H9 (cell line): ENCODE data around the gene SLC6A8. TPM values are rescaled to one million over a fixed set of nuclear protein-coding genes. Genes with fewer than 3 reads are reported as not detected.
"Not testable (repeated sequence)": the region's sequence is repeated elsewhere in the genome, so short reads cannot be mapped to it uniquely, and the experiment has no call there.

Source experiments
- DNase-seq: peaks from one replicate; pipeline ENCODE4 v3.0.0-alpha.2; 2017
- H2AFZ ChIP-seq: one replicate; pipeline ENCODE4 v1.6.1; 2013; ENCODE audit warnings: mild to moderate bottlenecking, low read length, control low read depth, moderate library complexity
- H2AK5ac ChIP-seq: 2 replicates; pipeline ENCODE4 v1.6.1; 2013; ENCODE audit warnings: low read length, control low read depth, mixed read lengths; ENCODE audit not compliant: insufficient read length
- H2BK120ac ChIP-seq: one replicate; pipeline ENCODE4 v1.6.1; 2013; ENCODE audit warnings: low read depth, mild to moderate bottlenecking, low read length, control low read depth, inconsistent platforms; ENCODE audit not compliant: poor library complexity, severe bottlenecking
- H2BK12ac ChIP-seq: 2 replicates; pipeline ENCODE4 v1.6.1; 2013; ENCODE audit warnings: low read length, control low read depth, mixed read lengths, low read depth; ENCODE audit not compliant: insufficient read length
- H2BK15ac ChIP-seq: 2 replicates; pipeline ENCODE4 v1.6.1; 2013; ENCODE audit warnings: low read depth, low read length, control low read depth
- H2BK20ac ChIP-seq: one replicate; pipeline ENCODE4 v1.6.1; 2013; ENCODE audit warnings: low read depth, mild to moderate bottlenecking, low read length, control low read depth, inconsistent platforms; ENCODE audit not compliant: poor library complexity, severe bottlenecking
- H2BK5ac ChIP-seq: 2 replicates; pipeline ENCODE4 v1.6.1; 2013; ENCODE audit warnings: low read length, control low read depth, mixed read lengths; ENCODE audit not compliant: insufficient read length
- H3K14ac ChIP-seq: 2 replicates; pipeline ENCODE4 v1.6.1; 2013; ENCODE audit warnings: low read length, control low read depth; ENCODE audit not compliant: insufficient read depth
- H3K18ac ChIP-seq: 2 replicates; pipeline ENCODE4 v1.6.1; 2013; ENCODE audit warnings: low read depth, mild to moderate bottlenecking, mixed read lengths, low read length, control low read depth; ENCODE audit not compliant: insufficient read length
- H3K23ac ChIP-seq: 2 replicates; pipeline ENCODE4 v1.6.1; 2013; ENCODE audit warnings: low read length, control low read depth, mixed read lengths, low read depth; ENCODE audit not compliant: insufficient read length
- H3K23me2 ChIP-seq: 2 replicates; pipeline ENCODE4 v1.6.1; 2013; ENCODE audit warnings: low read depth, mild to moderate bottlenecking, mixed read lengths, low read length, control low read depth; ENCODE audit not compliant: insufficient read length, poor library complexity, severe bottlenecking
- H3K27ac ChIP-seq: 2 replicates; pipeline ENCODE4 v1.5.1; 2013; ENCODE audit warnings: low read length, control low read depth, mixed read lengths, low read depth; ENCODE audit not compliant: insufficient read length
- H3K27me3 ChIP-seq: 2 replicates; pipeline ENCODE4 v1.6.1; 2013; ENCODE audit warnings: low read length, control low read depth, inconsistent platforms; ENCODE audit not compliant: insufficient read depth
- H3K4ac ChIP-seq: 2 replicates; pipeline ENCODE4 v1.6.1; 2013; ENCODE audit warnings: low read depth, mild to moderate bottlenecking, control low read depth, inconsistent platforms, low read length, moderate library complexity
- H3K4me1 ChIP-seq: 2 replicates; pipeline ENCODE4 v1.6.1; 2013; ENCODE audit warnings: low read length, control low read depth, inconsistent platforms; ENCODE audit not compliant: insufficient read depth
- H3K4me2 ChIP-seq: 2 replicates; pipeline ENCODE4 v1.6.1; 2013; ENCODE audit warnings: low read length, control low read depth, mixed read lengths; ENCODE audit not compliant: insufficient read length, insufficient read depth
- H3K56ac ChIP-seq: 2 replicates; pipeline ENCODE4 v1.6.1; 2013; ENCODE audit warnings: low read depth, mild to moderate bottlenecking, mixed read lengths, low read length, control low read depth; ENCODE audit not compliant: insufficient read length
- H3K79me1 ChIP-seq: 2 replicates; pipeline ENCODE4 v1.6.1; 2013; ENCODE audit warnings: low read depth, mild to moderate bottlenecking, moderate library complexity, low read length, control low read depth, inconsistent platforms; ENCODE audit not compliant: insufficient read depth, poor library complexity, severe bottlenecking
- H3K79me2 ChIP-seq: 2 replicates; pipeline ENCODE4 v1.6.1; 2013; ENCODE audit warnings: low read length, control low read depth, inconsistent platforms; ENCODE audit not compliant: insufficient read depth
- H3K9ac ChIP-seq: 2 replicates; pipeline ENCODE4 v1.6.1; 2013; ENCODE audit warnings: low read length, control low read depth, mixed read lengths; ENCODE audit not compliant: insufficient read length; ENCODE audit errors: extremely low read depth
- H3K9me3 ChIP-seq: one replicate; pipeline ENCODE4 v1.6.1; 2013; ENCODE audit warnings: low read depth, low read length, inconsistent platforms; ENCODE audit not compliant: control insufficient read depth
- H3T11ph ChIP-seq: one replicate; pipeline ENCODE4 v1.6.1; 2013; ENCODE audit warnings: mild to moderate bottlenecking, low read length, control low read depth, inconsistent platforms
- H4K20me1 ChIP-seq: one replicate; pipeline ENCODE4 v1.6.1; 2013; ENCODE audit not compliant: control insufficient read depth, insufficient read length, insufficient read depth
- H4K5ac ChIP-seq: 2 replicates; pipeline ENCODE4 v1.6.1; 2013; ENCODE audit warnings: low read depth, mild to moderate bottlenecking, mixed read lengths, low read length, control low read depth; ENCODE audit not compliant: insufficient read length
- H4K8ac ChIP-seq: replicated peaks from 2 replicates; pipeline ENCODE4 v1.6.1; 2013; ENCODE audit warnings: low read length, control low read depth, mixed read lengths, low read depth; ENCODE audit not compliant: insufficient read length
- H4K91ac ChIP-seq: 2 replicates; pipeline ENCODE4 v1.6.1; 2013; ENCODE audit warnings: low read depth, mild to moderate bottlenecking, moderate library complexity, mixed read lengths, low read length, control low read depth; ENCODE audit not compliant: insufficient read length
- H3K27ac Mint-ChIP-seq, 3 experiments: 2 replicates in 2 of 3; 3 replicates in 1 of 3; pipeline ENCODE4 v1.8.0; 2020 to 2021; ENCODE audit warnings: mixed read lengths in 3 of 3, mild to moderate bottlenecking in 1 of 3, moderate library complexity in 1 of 3
- H3K27me3 Mint-ChIP-seq: 2 replicates; pipeline ENCODE4 v1.8.0; 2021; ENCODE audit warnings: low read depth, mild to moderate bottlenecking, moderate library complexity, mixed read lengths
- H3K36me3 Mint-ChIP-seq, 3 experiments: 2 replicates in 2 of 3; 3 replicates in 1 of 3; pipeline ENCODE4 v1.8.0; 2020 to 2021; ENCODE audit warnings: low read depth in 3 of 3, mixed read lengths in 3 of 3; ENCODE audit not compliant: insufficient read depth in 1 of 3
- H3K4me1 Mint-ChIP-seq, 2 experiments: 2 replicates each; pipeline ENCODE4 v1.8.0; 2020; ENCODE audit warnings: mixed read lengths in 2 of 2
- H3K4me3 Mint-ChIP-seq, 2 experiments: 2 replicates in 1 of 2; 3 replicates in 1 of 2; pipeline ENCODE4 v1.8.0; 2020 to 2021; ENCODE audit warnings: mild to moderate bottlenecking in 2 of 2, mixed read lengths in 2 of 2, moderate library complexity in 1 of 2
- H3K9me3 Mint-ChIP-seq, 2 experiments: 2 replicates in 1 of 2; 3 replicates in 1 of 2; pipeline ENCODE4 v1.8.0; 2020; ENCODE audit warnings: mild to moderate bottlenecking in 2 of 2, mixed read lengths in 2 of 2, moderate library complexity in 1 of 2
- WGBS: extraction: QIAGEN DNeasy Blood & Tissue Kit; methylation state at CpG from one replicate; pipeline ENCODE4 v1.1.7; 2013; ENCODE audit warnings: missing lambda C conversion rate, low lambda C conversion rate, mixed read lengths; ENCODE audit not compliant: insufficient read length; ENCODE audit errors: extremely low coverage; 5-methylcytosine and 5-hydroxymethylcytosine counted together
- total RNA-seq: library from RNA; stranded (reverse); gene quantifications from 2 replicates; pipeline ENCODE4 v1.2.1, GENCODE V29; 2021

Gene SLC6A8
- total RNA-seq, 1 experiment from 2014 or later, result 229 TPM

DNA sequence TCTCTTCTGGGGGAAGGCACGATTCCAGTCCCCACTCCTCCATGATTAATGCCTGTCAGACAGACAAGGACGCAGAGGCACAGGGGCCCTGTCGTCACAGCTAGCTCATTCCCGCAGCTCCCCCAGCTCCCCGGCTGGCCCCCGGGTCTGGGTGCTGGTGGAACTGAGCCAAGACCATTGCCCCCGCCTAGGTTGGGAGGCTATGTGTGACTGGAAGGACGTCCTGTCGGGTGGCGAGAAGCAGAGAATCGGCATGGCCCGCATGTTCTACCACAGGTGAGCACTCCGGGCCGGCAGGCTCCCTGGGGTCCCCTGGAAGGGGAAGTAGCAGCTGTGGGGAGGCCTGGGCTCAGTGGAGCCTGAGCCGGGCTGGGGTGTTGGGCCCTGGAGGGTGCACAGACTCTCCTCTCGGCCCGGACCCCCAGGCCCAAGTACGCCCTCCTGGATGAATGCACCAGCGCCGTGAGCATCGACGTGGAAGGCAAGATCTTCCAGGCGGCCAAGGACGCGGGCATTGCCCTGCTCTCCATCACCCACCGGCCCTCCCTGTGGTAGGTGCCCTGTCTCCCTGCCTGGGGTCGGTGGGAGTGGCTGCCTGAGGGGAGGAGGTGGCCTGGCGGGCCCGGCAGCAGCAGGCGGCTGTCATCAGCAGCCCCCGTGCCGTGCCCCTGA, 55.2 kb downstream of the SLC6A8 start:
- not testable (repeated sequence) for H2BK12ac ChIP-seq, H2BK20ac ChIP-seq, H2BK120ac ChIP-seq, H3K4me1 ChIP-seq, H4K20me1 ChIP-seq, H4K5ac ChIP-seq, H3K4me3 Mint-ChIP-seq, H3K27me3 ChIP-seq, H3K79me2 ChIP-seq, H3K9me3 ChIP-seq, H4K91ac ChIP-seq, H3K23me2 ChIP-seq, H3K79me1 ChIP-seq, H3K9ac ChIP-seq, H3K4me1 Mint-ChIP-seq, H2BK5ac ChIP-seq, H2AFZ ChIP-seq, H3K27ac ChIP-seq, H3K18ac ChIP-seq, H3K4ac ChIP-seq, H3K23ac ChIP-seq, H2AK5ac ChIP-seq, DNase-seq, H3K27ac Mint-ChIP-seq, H3K4me2 ChIP-seq, H3T11ph ChIP-seq, H3K14ac ChIP-seq, H4K8ac ChIP-seq, H3K56ac ChIP-seq, H2BK15ac ChIP-seq, H3K27me3 Mint-ChIP-seq
- WGBS, result no CpG with 5 or more reads among the region's 32 CpGs
- H3K36me3 Mint-ChIP-seq, result peaks cover 2 to 14% (median 4%) of the 10 kb centered on the region in 3 experiments; a peak in 6 of 7 replicates
- peaks cover 60 to 76% of the 10 kb centered on the region in 2 experiments for H3K9me3 Mint-ChIP-seq

DNA sequence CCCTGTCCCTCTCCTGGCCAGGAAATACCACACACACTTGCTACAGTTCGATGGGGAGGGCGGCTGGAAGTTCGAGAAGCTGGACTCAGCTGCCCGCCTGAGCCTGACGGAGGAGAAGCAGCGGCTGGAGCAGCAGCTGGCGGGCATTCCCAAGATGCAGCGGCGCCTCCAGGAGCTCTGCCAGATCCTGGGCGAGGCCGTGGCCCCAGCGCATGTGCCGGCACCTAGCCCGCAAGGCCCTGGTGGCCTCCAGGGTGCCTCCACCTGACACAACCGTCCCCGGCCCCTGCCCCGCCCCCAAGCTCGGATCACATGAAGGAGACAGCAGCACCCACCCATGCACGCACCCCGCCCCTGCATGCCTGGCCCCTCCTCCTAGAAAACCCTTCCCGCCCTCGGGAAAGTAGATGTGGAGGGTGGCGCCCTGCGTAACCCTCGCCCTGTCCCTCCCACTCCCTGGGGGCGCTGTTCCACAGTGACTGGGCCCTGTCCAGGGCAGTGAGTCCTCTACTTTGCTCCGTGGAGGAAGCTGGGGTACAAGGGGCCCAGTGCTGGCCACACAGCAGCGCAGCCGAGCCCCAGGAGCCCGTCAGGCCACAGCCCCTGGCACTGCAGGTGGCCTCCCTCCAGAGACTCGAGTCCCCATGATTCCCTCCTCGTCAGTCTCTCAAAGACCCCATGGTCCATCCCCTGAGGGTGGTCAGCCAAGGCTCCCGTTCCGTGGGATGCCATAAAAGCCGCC, 55.9 kb downstream of the SLC6A8 start:
- H4K5ac ChIP-seq, H3K23me2 ChIP-seq, H4K20me1 ChIP-seq, H2AK5ac ChIP-seq, H2BK120ac ChIP-seq, H3K18ac ChIP-seq, H2BK12ac ChIP-seq, H3K27ac ChIP-seq, H3K27me3 ChIP-seq, H3K56ac ChIP-seq, H2BK15ac ChIP-seq, H3K79me1 ChIP-seq, H2BK20ac ChIP-seq, H3K27ac Mint-ChIP-seq, H4K91ac ChIP-seq, H2BK5ac ChIP-seq, H2AFZ ChIP-seq, H3T11ph ChIP-seq, H3K4ac ChIP-seq, H3K79me2 ChIP-seq, H3K4me1 Mint-ChIP-seq, H3K4me1 ChIP-seq, H3K14ac ChIP-seq, H3K23ac ChIP-seq, H4K8ac ChIP-seq, H3K9me3 ChIP-seq, H3K27me3 Mint-ChIP-seq, H3K9ac ChIP-seq: not testable (repeated sequence)
- peaks cover 0 to 11% (median 4%) of the 10 kb centered on the region in 3 experiments; a peak in 4 of 7 replicates for H3K36me3 Mint-ChIP-seq
- DNase-seq, result peak; percentile 87
- H3K4me3 Mint-ChIP-seq, result peak overlapping the region; percentile 59 to 76
- peaks cover 59 to 78% of the 10 kb centered on the region in 2 experiments for H3K9me3 Mint-ChIP-seq
- peak overlapping the region; percentile 73 for H3K4me2 ChIP-seq
- WGBS, result no CpG with 5 or more reads among the region's 35 CpGs
